GM12878 (cell line): ENCODE results near the gene FAM25A. TPM values are rescaled to one million over a fixed set of nuclear protein-coding genes. Genes with fewer than 3 reads are reported as not detected.

Experiments
- ASH2L ChIP-seq: fragments of 300-600, 200-600 bp; sonication (generic); IDR thresholded peaks from 2 replicates; pipeline ENCODE4 v1.6.1; 2017; ENCODE audit warnings: low read depth, mild to moderate bottlenecking, borderline replicate concordance
- CHD4 ChIP-seq: fragments of 200-600 bp; sonication (generic); IDR thresholded peaks from 2 replicates; pipeline ENCODE4 v1.6.1; 2016; ENCODE audit warnings: mild to moderate bottlenecking
- EED ChIP-seq: sonication (generic); IDR thresholded peaks from 2 replicates; pipeline ENCODE4 v1.6.1; 2016; ENCODE audit warnings: antibody characterized with exemption, low read depth
- EP300 ChIP-seq, 2 experiments: fragments of 150-350 bp in 1 of 2; IDR thresholded peaks; 2 replicates each; pipeline ENCODE4 v1.6.1; 2011 to 2012; ENCODE audit warnings: low read depth in 2 of 2, low read length in 2 of 2, borderline replicate concordance in 1 of 2, improper control_type of control experiment in 1 of 2, inconsistent platforms in 1 of 2; ENCODE audit not compliant: control insufficient read depth in 1 of 2
- HDAC6 ChIP-seq: fragments of 200-600 bp; sonication (generic); IDR thresholded peaks from one replicate; pipeline ENCODE4 v1.8.0; 2017; ENCODE audit warnings: antibody characterized with exemption; ENCODE audit not compliant: unreplicated experiment
- KAT2A ChIP-seq: conservative IDR thresholded peaks from 2 replicates; pipeline ENCODE4 v1.6.1; 2011; ENCODE audit warnings: low read depth, low read length; ENCODE audit not compliant: control insufficient read depth
- MEF2A ChIP-seq: IDR thresholded peaks from 2 replicates; pipeline ENCODE4 v1.6.1; 2011; ENCODE audit warnings: low read depth, mild to moderate bottlenecking, low read length, moderate library complexity; ENCODE audit not compliant: insufficient read depth
- MEF2B ChIP-seq: fragments of 450-650 bp; IDR thresholded peaks from 2 replicates; pipeline ENCODE4 v1.6.1; 2018; ENCODE audit warnings: mild to moderate bottlenecking, moderate library complexity; ENCODE audit not compliant: partially characterized antibody, poor library complexity, severe bottlenecking
- MTA3 ChIP-seq: IDR thresholded peaks from 2 replicates; pipeline ENCODE4 v1.6.1; 2012; ENCODE audit warnings: low read length, inconsistent platforms, borderline replicate concordance
- NFYB ChIP-seq: IDR thresholded peaks from 2 replicates; pipeline ENCODE4 v1.6.1; 2011; ENCODE audit warnings: low read depth, mild to moderate bottlenecking, low read length, improper control_type of control experiment, moderate library complexity; ENCODE audit not compliant: insufficient read depth
- SMARCA5 ChIP-seq: fragments of 450-650 bp; IDR thresholded peaks from 2 replicates; pipeline ENCODE4 v1.6.1; 2017; ENCODE audit warnings: mild to moderate bottlenecking
- TCF12 ChIP-seq: IDR thresholded peaks from 2 replicates; pipeline ENCODE4 v1.6.1; 2011; ENCODE audit warnings: low read depth, mild to moderate bottlenecking, low read length
- TCF7 ChIP-seq: IDR thresholded peaks from 2 replicates; pipeline ENCODE4 v1.6.1; 2014; ENCODE audit warnings: antibody characterized with exemption, borderline replicate concordance
- ZBTB40 ChIP-seq: fragments of 450-650 bp; IDR thresholded peaks from 2 replicates; pipeline ENCODE4 v1.6.1; 2016; ENCODE audit warnings: mild to moderate bottlenecking, moderate library complexity, borderline replicate concordance
- ZNF217 ChIP-seq: fragments of 450-650 bp; IDR thresholded peaks from 2 replicates; pipeline ENCODE4 v1.6.1; 2017; ENCODE audit warnings: antibody characterized with exemption, mild to moderate bottlenecking
- polyA plus RNA-seq, 11 experiments: library from polyadenylated mRNA; depleted of rRNA in 4 of 11; unstranded in 6 of 11; stranded (reverse) in 5 of 11; fragments of >200 nt; fragmentation: Nextera tagmentation in 4 of 11; fragmentation: Illumina TruSeq in 1 of 11; extraction: Ambion mirVana in 4 of 11; extraction: Trizol in 1 of 11; gene quantifications; 1 replicate in 1 of 11; 2 replicates in 10 of 11; pipeline versions ENCODE4 v1.2.1 to v1.2.3, GENCODE V29; 2011 to 2016; ENCODE audit warnings: inconsistent platforms in 2 of 11, missing spikeins in 2 of 11, low read depth in 1 of 11
- total RNA-seq, 4 experiments: library from RNA; depleted of rRNA in 3 of 4; stranded (reverse); fragments of >200 nt in 3 of 4; fragmentation: Illumina TruSeq in 1 of 4; extraction: Trizol in 1 of 4; gene quantifications; 2 replicates each; pipeline versions ENCODE4 v1.2.1 to v1.2.3, GENCODE V29; 2013 to 2021
- TF ChIP-seq, protein P1 (sequence below): fragments of 450-650 bp; IDR thresholded peaks from 2 replicates; pipeline ENCODE4 v1.6.1; 2017; ENCODE audit warnings: borderline replicate concordance
- TF ChIP-seq, protein P2 (sequence below): IDR thresholded peaks from 2 replicates; pipeline ENCODE4 v1.6.1; 2011; ENCODE audit warnings: low read depth, mild to moderate bottlenecking, low read length, moderate library complexity, borderline replicate concordance; ENCODE audit errors: extremely low read depth
- TF ChIP-seq, protein P3 (sequence below): fragments of 450-650 bp; conservative IDR thresholded peaks from 2 replicates; pipeline ENCODE4 v1.6.1; 2017; ENCODE audit warnings: mild to moderate bottlenecking, moderate library complexity
- TF ChIP-seq, protein P4 (sequence below): fragments of 450-650 bp; IDR thresholded peaks from 2 replicates; pipeline ENCODE4 v1.6.1; 2016; ENCODE audit warnings: mild to moderate bottlenecking
- TF ChIP-seq, protein P5 (sequence below): IDR thresholded peaks from 2 replicates; pipeline ENCODE4 v1.6.1; 2012; ENCODE audit warnings: low read depth, low read length, improper control_type of control experiment

FAM25A gene
- total and polyA plus RNA-seq, 10 of the 15 experiments (the other 5 are each of a cell fraction or from before 2014, with no cell fraction given): not detected

GRCh38 chr10:86971232-86971991 is 48.7 kb upstream of the FAM25A start (continued):
- TF ChIP-seq ZBTB40 (no peak), ZNF217 (no peak), KAT2A (no peak), TCF12 (0 out of 2 replicates have a peak, but pooled peaks have one; percentile 5), TCF7 (no peak), MEF2A (no peak), EP300 (IDR thresholded peaks at IDR 0.05; ENCODE audit: borderline replicate concordance in 1 of 2, control insufficient read depth in 1 of 2, low read depth in 2 of 2, low read length in 2 of 2) (no peak), CHD4 (no peak), NFYB (no peak), MEF2B (peak; percentile 99), EED (no peak; the same call in 1 of the 2 replicates), MTA3 (no peak), HDAC6 (no peak), SMARCA5 (peak; percentile 51; the same call in 1 of the 2 replicates), ASH2L (no peak)
- TF ChIP-seq, protein P1, sequence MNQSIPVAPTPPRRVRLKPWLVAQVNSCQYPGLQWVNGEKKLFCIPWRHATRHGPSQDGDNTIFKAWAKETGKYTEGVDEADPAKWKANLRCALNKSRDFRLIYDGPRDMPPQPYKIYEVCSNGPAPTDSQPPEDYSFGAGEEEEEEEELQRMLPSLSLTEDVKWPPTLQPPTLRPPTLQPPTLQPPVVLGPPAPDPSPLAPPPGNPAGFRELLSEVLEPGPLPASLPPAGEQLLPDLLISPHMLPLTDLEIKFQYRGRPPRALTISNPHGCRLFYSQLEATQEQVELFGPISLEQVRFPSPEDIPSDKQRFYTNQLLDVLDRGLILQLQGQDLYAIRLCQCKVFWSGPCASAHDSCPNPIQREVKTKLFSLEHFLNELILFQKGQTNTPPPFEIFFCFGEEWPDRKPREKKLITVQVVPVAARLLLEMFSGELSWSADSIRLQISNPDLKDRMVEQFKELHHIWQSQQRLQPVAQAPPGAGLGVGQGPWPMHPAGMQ: no peak
- TF ChIP-seq, protein P2, sequence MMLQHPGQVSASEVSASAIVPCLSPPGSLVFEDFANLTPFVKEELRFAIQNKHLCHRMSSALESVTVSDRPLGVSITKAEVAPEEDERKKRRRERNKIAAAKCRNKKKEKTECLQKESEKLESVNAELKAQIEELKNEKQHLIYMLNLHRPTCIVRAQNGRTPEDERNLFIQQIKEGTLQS: no peak
- TF ChIP-seq, protein P3, sequence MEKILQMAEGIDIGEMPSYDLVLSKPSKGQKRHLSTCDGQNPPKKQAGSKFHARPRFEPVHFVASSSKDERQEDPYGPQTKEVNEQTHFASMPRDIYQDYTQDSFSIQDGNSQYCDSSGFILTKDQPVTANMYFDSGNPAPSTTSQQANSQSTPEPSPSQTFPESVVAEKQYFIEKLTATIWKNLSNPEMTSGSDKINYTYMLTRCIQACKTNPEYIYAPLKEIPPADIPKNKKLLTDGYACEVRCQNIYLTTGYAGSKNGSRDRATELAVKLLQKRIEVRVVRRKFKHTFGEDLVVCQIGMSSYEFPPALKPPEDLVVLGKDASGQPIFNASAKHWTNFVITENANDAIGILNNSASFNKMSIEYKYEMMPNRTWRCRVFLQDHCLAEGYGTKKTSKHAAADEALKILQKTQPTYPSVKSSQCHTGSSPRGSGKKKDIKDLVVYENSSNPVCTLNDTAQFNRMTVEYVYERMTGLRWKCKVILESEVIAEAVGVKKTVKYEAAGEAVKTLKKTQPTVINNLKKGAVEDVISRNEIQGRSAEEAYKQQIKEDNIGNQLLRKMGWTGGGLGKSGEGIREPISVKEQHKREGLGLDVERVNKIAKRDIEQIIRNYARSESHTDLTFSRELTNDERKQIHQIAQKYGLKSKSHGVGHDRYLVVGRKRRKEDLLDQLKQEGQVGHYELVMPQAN: peak; percentile 58
- TF ChIP-seq, protein P4, sequence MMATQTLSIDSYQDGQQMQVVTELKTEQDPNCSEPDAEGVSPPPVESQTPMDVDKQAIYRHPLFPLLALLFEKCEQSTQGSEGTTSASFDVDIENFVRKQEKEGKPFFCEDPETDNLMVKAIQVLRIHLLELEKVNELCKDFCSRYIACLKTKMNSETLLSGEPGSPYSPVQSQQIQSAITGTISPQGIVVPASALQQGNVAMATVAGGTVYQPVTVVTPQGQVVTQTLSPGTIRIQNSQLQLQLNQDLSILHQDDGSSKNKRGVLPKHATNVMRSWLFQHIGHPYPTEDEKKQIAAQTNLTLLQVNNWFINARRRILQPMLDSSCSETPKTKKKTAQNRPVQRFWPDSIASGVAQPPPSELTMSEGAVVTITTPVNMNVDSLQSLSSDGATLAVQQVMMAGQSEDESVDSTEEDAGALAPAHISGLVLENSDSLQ: peak; percentile 14; the same call in 1 of the 2 replicates
- TF ChIP-seq, protein P5, sequence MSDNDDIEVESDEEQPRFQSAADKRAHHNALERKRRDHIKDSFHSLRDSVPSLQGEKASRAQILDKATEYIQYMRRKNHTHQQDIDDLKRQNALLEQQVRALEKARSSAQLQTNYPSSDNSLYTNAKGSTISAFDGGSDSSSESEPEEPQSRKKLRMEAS: peak; percentile 81
